ENCODE measurements around the gene ZFP28. TPM values are rescaled to one million over a fixed set of nuclear protein-coding genes. Genes with fewer than 3 reads are reported as not detected.

ZFP28 gene
- 19.9 TPM for total RNA-seq

- no peak for DNase-seq
Observed at GRCh38 chr19:56538761-56539263, at the start of gene ZFP28. Gene ZFP28 (plus strand): TSS chr19:56538948. CDS start chr19:56539019, 71 bp downstream.

- DNase-seq = no peak
Observed at GRCh38 chr19:56491399-56491798, 47.3 kb upstream of the ZFP28 start.

- no peak for DNase-seq
Observed at GRCh38 chr19:56504581-56504980, 34.2 kb upstream of the ZFP28 start.

GRCh38 chr19:56507446-56508289, 31.1 kb upstream of the ZFP28 start, which contains the start of gene ZNF471:
Gene ZNF471 (plus strand): TSS chr19:56507855. CDS start chr19:56511572, 3,717 bp downstream.
- DNase-seq = peak; percentile 100

- DNase-seq = no peak
Observed at GRCh38 chr19:56508290-56508778, 30.4 kb upstream of the ZFP28 start.

- DNase-seq = no peak
Observed at GRCh38 chr19:56525214-56525860, 13.4 kb upstream of the ZFP28 start.

GRCh38 chr19:56537442-56537841, 1.3 kb upstream of the ZFP28 start:
- DNase-seq = no peak

GRCh38 chr19:56538254-56538760, 441 bp upstream of the ZFP28 start:
- DNase-seq = peak; percentile 96

GRCh38 chr19:56543776-56544175, 5.0 kb downstream of the ZFP28 start:
- no peak for DNase-seq

- no peak for DNase-seq
Observed at GRCh38 chr19:56547535-56547934, 8.8 kb downstream of the ZFP28 start.

- no peak for DNase-seq
Observed at GRCh38 chr19:56554272-56554869, 15.6 kb downstream of the ZFP28 start.

GRCh38 chr19:56562766-56563165, 24.0 kb downstream of the ZFP28 start:
- DNase-seq = no peak

- DNase-seq = no peak
Observed at GRCh38 chr19:56566904-56567273, 28.1 kb downstream of the ZFP28 start.

GRCh38 chr19:56567274-56568120, 28.7 kb downstream of the ZFP28 start, which contains the start of gene ZNF470:
Gene ZNF470 (plus strand): TSS chr19:56567468. CDS start chr19:56570312, 2,844 bp downstream.
- DNase-seq = peak; percentile 97

- DNase-seq = no peak
Observed at GRCh38 chr19:56572589-56572988, 33.8 kb downstream of the ZFP28 start.

GRCh38 chr19:56573914-56574313, 35.2 kb downstream of the ZFP28 start:
- DNase-seq = no peak

- DNase-seq = no peak
Observed at GRCh38 chr19:56577719-56578602, 39.2 kb downstream of the ZFP28 start.

- DNase-seq = no peak
Observed at GRCh38 chr19:56594446-56594782, 55.7 kb downstream of the ZFP28 start.

GRCh38 chr19:56594783-56595547, 56.2 kb downstream of the ZFP28 start, which contains the start of gene ZNF71:
Gene ZNF71 (plus strand): TSS chr19:56595302. CDS start chr19:56601559, 6,257 bp downstream.
- DNase-seq = peak; percentile 95

GRCh38 chr19:56595548-56595899, 56.8 kb downstream of the ZFP28 start:
- DNase-seq = no peak

Measured in tongue (tissue), 2 donors.